Left lobe of liver (tissue), 2 donors: ENCODE data around the gene GRM7. TPM values are rescaled to one million over a fixed set of nuclear protein-coding genes. Genes with fewer than 3 reads are reported as not detected.
A peak's percentile ranks its signal among the peaks of the same experiment; 100 is the strongest.

ENCODE experiments used
- ATAC-seq: fragments of 200-7000 bp; cut with Tn5 transposase; one replicate; pipeline ENCODE4 v1.9.1; 2020; ENCODE audit warnings: mild to moderate bottlenecking, moderate library complexity
- DNase-seq: peaks from one replicate; pipeline ENCODE4 v3.0.0-alpha.2; 2020; ENCODE audit warnings: low spot score
- total RNA-seq: library from RNA; stranded (reverse); gene quantifications from one replicate; pipeline ENCODE4 v1.2.1, GENCODE V29; 2021
- donor health status: DM: no; HTN: no; CAD: no; lungs with moderate emphysema.
- donor health status: DM: no; HTN: yes; CAD: no.

The GRM7 gene
- total RNA-seq, 1 donor from 2014 or later: 0.08 TPM

DNA sequence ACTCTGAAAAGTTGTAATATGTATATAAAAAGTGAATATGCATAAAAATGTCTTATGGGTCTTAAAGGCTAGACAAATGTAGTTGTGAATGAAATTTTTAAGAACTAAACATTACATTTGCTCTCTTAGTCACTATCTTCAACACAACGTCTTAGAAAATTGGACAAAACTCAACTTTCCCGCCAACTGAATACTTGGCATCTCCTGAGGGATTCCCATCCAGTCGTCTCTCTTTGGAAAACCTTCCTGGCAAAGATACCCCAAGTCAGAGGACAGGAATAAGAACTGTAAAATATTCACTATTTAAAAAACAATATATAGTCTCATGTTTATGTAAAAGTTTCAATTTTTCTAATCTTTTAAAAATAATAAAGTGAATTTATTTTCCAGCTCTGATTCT, 354.8 kb downstream of the GRM7 start:
- DNase-seq (no peak), ATAC-seq (no peak)

DNA sequence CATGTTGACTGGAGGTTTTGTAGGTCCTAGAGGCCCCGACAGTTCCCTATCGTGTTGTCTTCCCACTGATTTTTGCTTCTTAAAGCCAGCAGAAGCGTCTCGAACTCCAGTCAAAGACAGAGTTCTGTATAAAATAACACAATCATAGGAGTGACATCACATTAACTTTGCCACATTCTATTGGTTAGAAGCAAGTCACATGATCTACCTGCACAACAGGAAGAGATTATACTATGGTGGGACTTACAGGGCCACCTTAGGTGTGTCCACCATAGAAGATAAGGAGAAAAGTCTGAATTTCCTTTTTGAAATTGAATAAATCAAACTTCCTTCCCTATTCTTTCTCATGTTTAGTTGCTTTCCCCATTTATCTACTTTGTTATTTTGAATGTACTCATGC, 365.5 kb downstream of the GRM7 start:
- no peak for DNase-seq
- ATAC-seq: no peak

DNA sequence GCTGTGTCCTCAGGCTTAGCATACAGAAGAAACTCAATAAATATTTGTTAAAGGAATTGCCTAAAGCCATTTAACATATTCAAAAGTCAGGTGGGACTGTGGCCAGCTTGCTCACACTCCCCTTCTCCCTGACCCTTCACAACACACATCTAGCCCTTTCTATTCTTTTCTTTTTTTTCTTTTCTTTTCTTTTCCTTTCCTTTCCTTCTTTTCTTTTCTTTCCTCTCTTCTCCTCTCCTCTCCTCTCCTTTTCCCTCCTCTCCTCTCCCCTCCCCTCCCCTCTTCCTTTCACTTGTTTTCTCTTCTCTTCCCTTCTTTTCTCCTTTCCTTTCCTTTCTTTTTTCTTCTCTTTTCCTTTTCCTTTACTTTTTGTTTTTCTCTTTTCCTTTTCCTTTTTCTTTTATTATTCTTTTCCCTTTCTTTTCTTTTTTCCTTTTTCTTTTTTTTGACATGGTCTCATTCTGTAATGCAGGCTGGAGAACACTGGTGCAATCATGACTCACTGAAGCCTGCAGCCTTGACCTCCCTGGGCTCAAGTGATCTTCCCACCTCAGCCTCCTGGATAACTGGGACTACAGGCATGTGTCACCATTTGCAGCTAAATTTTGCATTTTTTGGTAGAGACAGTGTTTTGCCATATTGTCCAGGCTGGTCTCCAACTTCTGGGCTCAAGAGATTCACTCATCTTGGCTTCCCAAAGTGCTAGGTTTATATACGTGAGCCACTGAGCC, 377.8 kb downstream of the GRM7 start:
- DNase-seq: no peak
- no peak for ATAC-seq

DNA sequence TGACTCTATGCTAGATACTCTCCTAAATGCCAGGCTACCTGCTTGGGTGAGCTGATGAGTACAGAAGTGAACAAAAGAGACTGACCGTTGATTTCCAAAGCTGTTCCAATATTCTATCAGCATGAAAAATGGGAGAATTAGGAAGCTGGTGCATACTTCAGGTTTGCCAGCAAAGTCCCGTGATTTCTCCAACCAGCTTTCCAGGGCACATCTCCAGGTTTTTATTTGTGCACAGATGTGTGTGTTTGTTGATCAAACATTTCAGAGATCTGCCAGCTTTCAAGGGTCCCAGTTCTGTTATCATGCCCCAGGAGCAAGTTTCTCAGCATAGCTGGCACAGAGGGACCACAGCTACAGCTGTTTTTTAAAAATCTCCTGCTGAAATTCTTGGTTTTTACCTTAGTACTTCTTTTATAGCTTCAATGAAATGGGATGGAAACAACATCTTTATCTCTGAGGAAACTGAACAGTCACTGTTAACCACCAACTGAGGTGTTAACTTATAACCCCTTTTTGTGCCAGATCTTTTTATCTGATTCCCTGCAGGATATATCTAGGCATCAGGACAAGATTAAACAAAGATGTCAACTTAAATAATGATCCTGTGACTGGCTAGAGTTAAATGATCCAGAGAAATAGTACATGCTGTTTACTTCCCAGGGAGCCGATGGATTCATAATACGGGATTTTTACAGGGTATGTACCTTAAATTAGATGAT, 380.8 kb downstream of the GRM7 start:
- ATAC-seq (peak; percentile 88), DNase-seq (peak; percentile 53)

DNA sequence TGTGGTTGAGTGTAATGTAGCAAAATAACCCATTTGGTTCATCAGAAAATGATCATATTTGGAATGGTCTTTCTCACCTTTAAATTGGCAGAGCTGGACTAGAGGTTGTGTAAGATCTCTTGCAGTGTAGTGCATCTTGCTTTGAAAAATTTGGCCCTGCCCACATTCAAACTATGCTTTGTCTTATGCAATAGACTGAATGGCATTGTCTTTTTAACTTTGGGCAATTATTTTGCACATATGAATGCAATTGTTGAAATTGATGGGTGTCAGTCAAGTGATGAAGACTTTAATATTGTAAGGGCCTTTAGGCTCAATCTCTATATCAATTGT, 381.4 kb downstream of the GRM7 start:
- no peak for DNase-seq
- ATAC-seq: peak; percentile 70

DNA sequence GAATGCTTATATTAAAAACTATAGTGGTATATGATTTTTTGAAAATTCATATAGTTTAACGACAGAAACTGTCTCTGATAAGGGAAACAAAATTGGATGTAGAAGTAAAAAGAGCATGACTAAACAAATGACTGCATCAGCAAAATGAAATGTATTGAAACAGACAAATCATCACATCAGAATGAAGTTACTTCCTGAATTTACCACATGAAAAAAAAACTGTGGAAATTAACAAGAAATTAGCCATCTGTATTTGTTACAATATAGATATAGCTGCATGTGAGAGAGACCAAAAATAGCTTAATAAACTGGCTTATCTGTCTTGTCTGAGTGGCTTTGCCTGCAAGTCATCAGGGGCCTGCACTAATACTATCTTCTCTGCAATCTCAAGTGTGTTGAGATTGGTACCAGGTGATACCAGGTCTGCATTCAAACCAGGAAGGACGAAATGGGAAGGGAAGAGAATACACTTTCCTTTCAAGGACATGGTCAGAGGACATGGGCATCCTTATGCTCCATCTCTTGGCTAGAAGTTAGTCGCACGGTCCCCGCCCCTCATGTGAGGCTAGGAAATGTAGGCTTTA, 388.7 kb downstream of the GRM7 start:
- no peak for ATAC-seq

DNA sequence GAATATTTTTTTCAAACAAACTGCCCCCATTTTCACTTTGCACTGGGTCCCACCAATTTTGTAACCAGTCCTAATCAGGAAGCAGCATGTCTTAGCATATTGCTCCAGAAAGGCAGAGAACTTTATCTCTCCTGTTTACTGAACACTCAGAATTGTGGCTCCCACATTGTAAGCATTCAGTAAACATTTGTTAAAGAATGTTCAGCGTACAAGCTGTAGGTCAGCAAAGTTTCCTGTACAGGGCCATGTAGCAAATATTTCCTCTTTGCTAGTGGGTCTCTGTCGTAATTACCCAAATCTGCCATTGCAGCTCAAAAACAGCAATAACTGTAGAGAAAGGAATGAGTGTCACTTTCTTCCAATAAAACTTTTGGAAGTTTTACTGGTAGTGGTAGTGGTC, 393.3 kb downstream of the GRM7 start:
- DNase-seq: no peak
- ATAC-seq: no peak

More for the DNA sequence above, 388.7 kb downstream of the GRM7 start:
- no peak for DNase-seq

DNA sequence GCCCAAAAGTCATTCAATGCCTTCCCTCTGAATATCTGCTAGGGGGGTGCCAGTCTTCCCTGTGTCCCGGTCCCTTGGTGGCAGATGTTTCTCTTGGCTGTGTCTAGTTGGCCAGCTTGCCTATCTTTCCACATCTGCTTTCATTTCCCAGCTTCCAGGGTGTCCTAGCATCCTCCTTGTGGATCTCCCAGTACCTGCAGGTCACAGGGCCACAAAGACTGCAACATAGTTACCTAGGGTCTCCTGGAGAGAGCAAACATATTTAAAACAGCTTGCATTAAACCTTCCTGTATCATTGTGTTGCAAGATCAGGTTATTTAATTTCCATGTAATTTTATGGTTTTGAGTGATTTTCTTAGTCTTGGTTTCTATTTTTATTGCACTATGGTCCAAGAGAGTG, 400.1 kb downstream of the GRM7 start:
- DNase-seq (no peak), ATAC-seq (no peak)

DNA sequence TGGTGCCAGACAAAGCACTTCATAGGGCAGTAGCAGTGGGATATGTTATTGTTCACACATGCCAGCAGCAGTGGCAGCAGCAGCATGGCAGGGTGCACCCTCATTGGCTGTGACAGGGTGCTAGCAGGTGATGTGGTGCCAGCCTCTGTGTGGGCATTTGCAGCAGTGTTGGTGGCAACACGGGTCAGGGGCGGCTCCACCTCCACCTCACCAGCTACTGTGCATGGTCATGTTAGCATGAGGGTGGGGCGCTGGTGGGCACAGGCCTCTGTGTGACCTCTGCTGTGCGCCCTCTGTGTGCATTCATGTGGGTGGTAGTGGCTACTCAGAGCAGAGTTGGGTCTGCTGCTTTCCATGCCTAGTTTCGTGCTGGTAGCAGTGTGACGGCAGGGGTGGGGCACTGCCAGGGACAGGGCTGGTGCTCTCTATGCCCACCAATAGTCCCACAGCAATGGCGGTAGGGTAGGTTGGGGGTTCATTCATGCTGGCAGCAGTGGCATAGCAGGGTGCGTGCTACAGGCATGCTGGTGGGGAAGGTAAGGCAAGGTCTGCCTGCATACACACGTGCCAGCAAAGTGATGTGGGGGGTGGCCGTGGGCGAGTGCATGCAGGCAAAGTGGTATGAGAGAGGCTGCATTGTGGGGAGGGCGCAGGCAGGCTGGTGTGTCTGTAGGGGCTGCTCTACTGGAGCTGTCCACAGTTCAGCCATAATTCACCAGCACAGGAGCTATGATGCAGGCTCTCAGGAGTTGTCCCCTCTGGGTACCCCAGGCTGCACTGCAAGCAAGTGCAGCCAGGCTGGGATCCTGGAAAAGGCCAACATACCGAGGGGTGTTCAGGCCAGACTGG, 402.7 kb downstream of the GRM7 start:
- no peak for ATAC-seq
- DNase-seq: no peak

DNA sequence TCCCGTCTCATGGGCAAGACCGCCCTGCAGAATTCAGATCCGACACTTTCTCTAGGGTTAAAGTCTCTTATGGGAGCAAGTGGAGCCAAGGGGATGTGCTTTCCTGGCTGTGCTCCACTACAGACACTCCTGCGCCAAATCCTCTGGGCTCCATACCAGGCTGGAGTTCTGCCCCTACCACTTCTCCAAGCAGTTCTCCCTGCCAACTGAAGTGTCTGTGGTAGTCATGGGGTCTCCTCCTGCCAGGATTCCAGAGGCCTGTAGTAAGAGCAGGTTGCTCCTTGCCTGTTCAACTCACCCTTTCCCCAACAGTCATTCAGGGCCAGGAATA, 403.2 kb downstream of the GRM7 start:
- DNase-seq (no peak), ATAC-seq (no peak)

DNA sequence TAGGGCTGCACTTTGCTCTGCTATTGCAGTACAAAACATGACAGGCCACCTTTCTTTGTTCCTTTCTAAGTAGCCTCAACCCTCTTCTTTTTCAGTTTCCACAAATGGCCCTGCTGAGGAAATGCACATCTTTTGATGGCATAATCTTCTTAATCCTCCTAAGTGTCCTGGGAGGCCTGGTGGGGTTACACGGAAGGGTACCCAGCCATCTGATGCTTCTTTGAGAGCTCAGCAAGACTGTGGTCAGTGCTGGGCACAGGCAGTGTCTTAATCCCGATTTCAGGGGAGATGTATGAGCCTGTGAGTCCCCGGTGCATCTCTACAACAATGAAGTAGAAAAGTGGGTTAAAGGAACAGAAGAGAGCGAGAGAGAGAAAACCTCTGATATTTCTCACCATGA, 404.8 kb downstream of the GRM7 start:
- DNase-seq: no peak

DNA sequence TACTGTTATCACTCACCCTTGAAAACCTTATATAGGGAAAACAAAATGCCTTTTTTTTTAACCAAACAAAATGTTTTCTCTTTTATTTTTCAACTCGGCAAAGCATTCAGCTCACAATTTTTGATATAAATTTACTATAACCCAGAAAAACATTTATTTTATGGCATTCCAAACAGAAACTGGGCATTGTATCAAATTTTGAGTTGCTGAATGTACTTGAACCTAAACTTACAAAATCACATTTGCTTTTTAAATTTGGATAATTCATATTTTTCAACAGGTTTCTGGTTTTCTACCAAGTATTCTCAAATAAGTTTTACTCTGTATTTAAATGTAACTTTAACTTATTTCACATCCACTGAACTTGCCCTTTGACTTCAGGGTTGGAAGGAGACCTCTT, 405.6 kb downstream of the GRM7 start:
- DNase-seq (no peak), ATAC-seq (no peak)

More for the DNA sequence above, 404.8 kb downstream of the GRM7 start:
- no peak for ATAC-seq

DNA sequence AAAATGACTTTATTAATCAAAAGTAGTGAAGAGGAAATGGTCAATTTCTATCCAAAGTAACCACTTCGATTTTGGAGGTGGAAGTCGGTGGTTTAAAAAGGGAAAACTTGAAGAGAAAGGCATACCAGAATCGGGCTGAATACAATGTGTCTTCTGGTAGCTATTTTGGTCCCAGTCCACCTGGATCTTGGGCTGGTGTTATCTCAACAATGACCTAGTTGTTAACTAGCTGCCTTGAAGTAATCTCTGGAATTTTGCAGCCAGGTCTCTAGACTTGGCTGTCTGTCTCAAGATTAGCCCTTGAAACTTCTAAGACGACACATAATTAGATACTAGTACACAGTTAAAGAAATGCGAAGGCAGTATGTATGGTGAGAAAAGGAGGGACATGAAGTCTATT, 409.8 kb downstream of the GRM7 start:
- no peak for ATAC-seq
- DNase-seq: no peak

DNA sequence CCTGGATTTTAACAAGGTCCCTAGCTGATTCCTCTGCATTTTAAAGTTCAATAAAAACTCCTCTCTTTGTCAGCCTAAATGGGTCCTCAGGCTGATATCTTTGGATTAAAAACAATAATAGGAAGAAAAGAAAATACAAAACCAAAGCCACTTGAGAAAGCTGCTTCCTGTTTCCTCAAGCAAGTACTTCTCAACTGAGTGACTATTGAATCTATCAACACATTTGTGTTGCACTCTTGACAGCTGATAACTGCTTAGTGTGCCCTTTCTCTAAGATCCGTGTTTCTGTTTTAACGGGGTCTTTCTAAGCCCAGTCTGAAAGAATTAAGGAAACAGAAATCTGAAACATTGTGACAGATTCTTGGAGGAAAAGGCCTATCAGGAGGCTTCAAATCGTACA, 410.7 kb downstream of the GRM7 start:
- DNase-seq (no peak), ATAC-seq (no peak)

DNA sequence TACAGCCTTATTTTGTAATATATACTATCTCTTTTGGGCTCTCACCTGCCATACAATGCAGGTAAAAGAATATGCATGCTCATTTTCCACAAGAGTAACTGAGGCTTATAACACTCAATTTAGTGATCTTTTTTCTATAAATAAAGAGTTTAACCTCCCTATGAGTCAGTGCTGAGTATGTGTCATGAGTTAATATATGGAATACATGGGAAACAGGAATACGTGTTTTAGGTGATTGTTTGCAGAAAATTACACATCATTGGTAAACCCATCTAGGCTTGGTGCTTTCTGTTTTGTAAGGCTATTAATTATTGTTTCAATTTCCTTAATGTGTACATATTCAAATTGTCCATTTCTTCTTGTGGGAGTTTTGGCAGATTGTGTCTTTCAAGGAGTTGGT, 411.3 kb downstream of the GRM7 start:
- ATAC-seq (no peak), DNase-seq (no peak)

DNA sequence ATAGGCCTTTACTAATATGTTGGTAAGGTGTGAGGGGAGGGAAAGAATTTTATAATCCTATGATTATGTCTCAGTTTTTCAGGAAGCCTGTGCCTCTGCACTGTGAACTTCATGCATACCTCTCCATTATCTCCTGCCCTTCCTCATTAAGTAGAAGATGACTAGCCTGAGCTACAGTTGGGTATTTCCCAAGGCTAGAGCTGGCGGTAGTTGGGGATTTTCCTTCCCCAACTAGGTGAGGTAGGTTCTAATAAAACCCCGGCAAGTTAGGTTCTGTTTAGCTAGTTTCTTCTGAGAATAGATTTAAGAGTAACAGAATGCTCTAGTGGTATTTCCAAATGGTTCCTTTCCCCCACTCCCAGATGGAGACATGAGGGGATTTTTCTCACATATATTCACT, 414.5 kb downstream of the GRM7 start:
- DNase-seq: no peak
- ATAC-seq: no peak

DNA sequence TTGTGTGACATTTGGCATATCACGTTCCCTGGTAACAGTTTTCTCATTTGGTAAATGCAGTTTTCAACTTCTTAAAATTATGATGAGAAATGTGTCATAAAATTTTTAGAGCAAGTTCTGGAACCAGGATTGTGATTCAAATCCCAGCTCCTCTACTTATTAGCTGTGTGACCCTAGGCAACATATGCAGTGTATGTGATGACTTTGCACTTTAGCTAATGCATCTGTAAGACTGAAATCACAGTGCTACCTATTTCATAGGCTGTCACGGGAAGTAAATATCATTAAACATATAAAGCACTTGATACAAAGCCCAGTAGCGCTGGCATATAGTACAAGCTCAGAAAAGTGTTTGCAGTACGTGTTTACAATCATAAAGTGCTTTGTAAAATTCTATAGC, 419.4 kb downstream of the GRM7 start:
- ATAC-seq (no peak), DNase-seq (no peak)

DNA sequence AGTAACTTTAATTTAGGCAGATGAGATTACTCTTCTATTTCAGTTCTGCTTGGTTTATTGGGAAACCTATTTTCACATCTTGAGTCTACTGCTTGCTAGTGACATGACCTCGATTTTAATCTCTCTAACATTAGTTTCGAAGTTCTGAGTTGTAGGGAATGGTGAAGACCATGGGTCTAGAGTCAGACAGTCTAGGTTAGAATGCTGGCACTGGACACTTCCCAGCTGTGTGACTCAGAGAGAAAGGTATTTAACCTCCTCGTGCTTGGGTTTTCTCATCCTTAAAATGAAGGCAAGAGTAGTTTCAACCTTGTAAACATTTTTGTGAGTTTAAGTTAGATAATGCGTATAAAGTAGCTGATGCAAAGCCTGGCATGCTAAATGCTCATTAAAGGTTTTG, 422.1 kb downstream of the GRM7 start:
- no peak for ATAC-seq
- no peak for DNase-seq

DNA sequence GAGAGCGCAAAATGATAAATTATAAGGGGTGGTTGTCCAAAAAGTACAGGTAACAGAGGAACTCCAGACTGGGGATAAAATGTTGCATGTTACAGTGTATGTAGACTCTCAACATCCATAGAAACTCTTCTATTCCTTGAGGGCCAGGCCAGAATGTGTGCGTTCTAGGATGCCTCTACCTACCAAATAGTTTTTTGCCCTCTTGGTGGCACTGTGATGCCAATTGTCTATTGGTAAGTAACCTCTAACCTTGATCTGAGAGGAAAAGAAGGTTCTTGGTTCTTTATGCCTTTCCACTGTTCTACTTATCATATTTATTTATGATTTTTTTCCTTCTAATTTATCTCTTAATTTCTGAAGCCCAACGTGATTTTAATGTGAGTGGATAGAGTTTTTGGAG, 424.6 kb downstream of the GRM7 start:
- DNase-seq: no peak

DNA sequence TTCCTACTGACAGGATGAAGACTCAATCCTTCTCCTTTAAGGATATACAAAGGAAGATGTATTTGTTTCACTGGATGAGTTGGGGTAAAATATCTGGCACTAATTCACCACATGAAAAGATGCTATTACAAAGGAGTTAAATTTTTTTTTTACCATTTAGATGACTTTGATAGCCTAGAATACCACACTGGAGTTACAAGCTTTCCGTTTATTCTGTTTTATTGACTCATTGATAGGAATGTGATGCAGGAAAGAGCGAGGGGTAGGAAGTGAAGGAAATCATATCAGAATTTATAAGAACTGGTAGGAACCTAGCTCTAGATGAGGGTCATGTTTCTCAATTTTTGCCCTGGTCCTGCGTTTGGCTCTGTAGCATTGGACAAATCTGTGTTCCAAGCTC, 427.2 kb downstream of the GRM7 start:
- ATAC-seq: no peak
- DNase-seq: no peak

More for the DNA sequence above, 424.6 kb downstream of the GRM7 start:
- peak; percentile 50 for ATAC-seq

DNA sequence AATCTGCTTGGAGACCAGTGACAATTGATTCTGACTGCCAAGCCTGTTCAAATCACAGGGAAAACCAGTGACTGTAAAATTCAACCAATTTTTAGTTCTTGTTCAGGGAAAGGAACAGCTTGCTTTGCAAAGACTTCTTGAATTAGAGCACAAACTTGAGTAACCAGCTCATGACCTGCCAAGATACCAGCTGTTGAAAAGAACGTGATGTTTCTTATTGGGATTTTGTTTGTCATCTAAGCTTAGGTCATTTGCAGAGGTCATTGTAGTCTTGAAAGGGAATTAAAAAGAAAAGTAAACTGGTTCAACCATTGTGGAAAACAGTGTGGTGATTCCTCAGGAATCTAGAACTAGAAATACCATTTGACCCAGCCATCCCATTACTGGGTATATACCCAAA, 428.2 kb downstream of the GRM7 start:
- DNase-seq (no peak), ATAC-seq (no peak)
